ENCODE results near the gene E2F3.
A peak's percentile ranks its signal among the peaks of the same experiment; 100 is the strongest.
"Not testable (repeated sequence)": the region's sequence is repeated elsewhere in the genome, so short reads cannot be mapped to it uniquely, and the experiment has no call there.

Gene E2F3

DNA sequence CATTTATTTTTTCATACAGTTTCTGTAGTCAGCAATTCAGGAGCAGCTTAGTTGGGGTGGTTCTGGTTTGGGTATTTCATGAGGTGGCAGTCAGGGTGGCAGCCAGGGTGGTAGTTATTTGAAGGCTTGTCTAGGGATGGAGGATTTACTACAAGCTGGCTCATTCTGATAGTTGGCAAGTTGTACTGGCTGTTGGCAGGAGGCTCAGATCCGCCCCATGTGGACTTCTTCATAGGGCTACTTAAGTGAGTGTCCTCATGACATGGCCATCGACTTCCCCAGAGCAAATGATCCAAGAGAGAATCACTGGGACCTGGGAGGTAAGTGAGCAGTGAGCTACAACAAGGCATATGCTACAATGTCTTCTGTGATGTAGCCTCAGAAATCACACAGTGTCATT is 110.2 kb downstream of the E2F3 start:
- DNase-seq (ENCODE audit: insufficient read length, low spot score) (no peak), FAIRE-seq (no peak)
- TF ChIP-seq, protein P1, sequence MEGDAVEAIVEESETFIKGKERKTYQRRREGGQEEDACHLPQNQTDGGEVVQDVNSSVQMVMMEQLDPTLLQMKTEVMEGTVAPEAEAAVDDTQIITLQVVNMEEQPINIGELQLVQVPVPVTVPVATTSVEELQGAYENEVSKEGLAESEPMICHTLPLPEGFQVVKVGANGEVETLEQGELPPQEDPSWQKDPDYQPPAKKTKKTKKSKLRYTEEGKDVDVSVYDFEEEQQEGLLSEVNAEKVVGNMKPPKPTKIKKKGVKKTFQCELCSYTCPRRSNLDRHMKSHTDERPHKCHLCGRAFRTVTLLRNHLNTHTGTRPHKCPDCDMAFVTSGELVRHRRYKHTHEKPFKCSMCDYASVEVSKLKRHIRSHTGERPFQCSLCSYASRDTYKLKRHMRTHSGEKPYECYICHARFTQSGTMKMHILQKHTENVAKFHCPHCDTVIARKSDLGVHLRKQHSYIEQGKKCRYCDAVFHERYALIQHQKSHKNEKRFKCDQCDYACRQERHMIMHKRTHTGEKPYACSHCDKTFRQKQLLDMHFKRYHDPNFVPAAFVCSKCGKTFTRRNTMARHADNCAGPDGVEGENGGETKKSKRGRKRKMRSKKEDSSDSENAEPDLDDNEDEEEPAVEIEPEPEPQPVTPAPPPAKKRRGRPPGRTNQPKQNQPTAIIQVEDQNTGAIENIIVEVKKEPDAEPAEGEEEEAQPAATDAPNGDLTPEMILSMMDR (IDR thresholded peaks at IDR 0.05; ENCODE audit: insufficient read depth, missing control alignments) = no peak

GRCh38 chr6:20525208-20525607 is 123.5 kb downstream of the E2F3 start:
- FAIRE-seq; DNase-seq (ENCODE audit: insufficient read length, low spot score): not testable (repeated sequence)

GRCh38 chr6:20529086-20529448 is 127.4 kb downstream of the E2F3 start:
- FAIRE-seq; DNase-seq (ENCODE audit: insufficient read length, low spot score): not testable (repeated sequence)
- TF ChIP-seq, protein P1 (IDR thresholded peaks at IDR 0.05; ENCODE audit: insufficient read depth, missing control alignments) = peak; percentile 44

DNA sequence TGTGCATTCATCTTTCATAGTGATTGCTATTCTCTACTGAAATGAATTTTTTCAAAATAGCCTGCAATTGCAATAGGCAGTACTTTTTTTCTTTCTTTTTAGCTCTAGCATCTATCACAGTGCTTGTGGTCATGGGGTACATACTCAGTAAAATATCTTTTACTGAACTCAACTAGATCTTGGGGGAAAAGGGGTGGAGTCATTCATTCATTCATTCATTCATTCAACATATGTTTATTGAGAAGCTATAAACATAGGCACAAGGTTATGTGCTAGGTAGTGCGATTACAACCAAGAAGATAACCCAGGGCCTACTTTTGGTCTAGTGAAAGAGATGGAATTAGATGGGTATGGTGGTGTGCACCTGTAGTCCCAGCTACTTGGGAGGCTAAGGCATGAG is 131.2 kb downstream of the E2F3 start:
- TF ChIP-seq, protein P1 (IDR thresholded peaks at IDR 0.05; ENCODE audit: insufficient read depth, missing control alignments) = no peak
- DNase-seq (ENCODE audit: insufficient read length, low spot score) (no peak), FAIRE-seq (no peak)

DNA sequence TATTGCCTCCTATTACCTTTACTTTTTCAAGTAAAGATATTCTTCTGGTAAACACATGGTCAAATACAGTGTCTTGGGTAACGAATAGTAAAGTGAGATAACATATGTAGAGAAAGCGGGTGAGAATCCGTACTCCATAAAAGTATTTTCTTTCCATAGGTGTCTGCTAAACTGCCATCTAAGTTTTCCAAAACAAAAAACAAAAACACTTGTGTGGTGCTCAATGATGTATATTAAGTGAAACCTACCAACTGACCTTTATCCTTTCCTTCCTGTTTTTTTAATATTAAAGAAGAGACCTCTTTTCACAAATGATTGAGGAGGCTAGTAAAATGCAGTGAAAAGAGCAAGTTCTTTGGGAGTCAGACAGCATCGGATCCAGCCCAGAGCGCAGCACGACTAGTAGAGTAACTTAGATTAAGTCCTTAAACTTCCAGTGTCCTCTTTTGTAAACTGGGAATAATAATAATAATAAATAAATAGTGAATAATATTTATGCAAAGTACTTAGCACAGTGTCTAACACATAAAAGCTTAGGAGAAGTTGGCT is 132.1 kb downstream of the E2F3 start:
- no peak for FAIRE-seq
- no peak for DNase-seq (ENCODE audit: insufficient read length, low spot score)
- TF ChIP-seq, protein P1 (IDR thresholded peaks at IDR 0.05; ENCODE audit: insufficient read depth, missing control alignments) = no peak

DNA sequence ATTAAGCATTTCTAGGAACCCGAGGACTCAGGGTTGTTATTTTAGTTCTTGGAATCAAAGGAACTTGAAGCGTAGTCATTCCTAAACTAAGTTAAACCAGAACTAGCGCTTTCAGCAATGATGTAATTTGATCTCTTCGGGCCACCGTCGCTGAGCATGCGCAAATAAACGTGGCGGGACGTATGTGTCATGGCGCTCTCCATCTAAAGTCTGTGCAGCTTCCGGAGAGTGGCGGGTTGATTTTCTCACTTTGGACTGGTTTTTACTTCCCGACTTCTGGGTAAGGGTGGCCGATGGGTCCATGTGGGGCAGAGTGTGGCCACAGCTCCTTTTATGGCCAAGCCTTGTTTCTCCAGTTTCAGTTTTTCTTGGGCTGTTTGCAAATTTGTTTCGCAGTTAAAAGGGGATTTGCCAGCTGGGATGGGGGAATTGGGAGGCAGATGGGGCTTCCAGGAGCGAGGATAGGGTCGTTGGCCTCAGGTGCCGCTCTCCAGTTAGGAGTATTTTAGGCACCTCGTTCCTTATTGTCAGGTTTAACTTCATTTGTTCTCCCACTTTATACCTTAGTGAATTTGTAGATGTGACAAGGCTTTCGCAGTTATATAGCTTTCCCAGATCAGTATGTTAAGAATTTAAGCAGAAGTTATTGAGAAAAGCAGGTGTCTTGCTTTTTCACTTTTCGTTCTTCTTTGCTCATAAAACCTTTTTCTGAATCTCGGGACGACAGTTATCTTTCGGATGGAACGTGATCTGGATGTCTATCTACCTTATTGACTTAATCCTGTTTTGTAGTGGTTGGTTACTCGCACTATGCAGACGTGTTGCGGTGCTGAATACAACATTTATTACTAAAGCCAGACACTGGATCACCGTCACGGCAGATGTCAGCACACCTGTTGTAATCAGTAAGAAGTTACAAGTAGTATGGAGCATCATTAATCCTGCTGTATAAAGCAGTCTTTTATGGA is 132.9 kb downstream of the E2F3 start, which contains the start of gene CDKAL1:
TSS of gene CDKAL1 (plus strand) at position 163 of the 968 bp plus-strand sequence. CDS start 11,894 bp downstream, outside the sequence.
- FAIRE-seq = peak; percentile 70
- TF ChIP-seq, protein P1 (IDR thresholded peaks at IDR 0.05; ENCODE audit: insufficient read depth, missing control alignments) = no peak
- no peak for DNase-seq (ENCODE audit: insufficient read length, low spot score)

DNA sequence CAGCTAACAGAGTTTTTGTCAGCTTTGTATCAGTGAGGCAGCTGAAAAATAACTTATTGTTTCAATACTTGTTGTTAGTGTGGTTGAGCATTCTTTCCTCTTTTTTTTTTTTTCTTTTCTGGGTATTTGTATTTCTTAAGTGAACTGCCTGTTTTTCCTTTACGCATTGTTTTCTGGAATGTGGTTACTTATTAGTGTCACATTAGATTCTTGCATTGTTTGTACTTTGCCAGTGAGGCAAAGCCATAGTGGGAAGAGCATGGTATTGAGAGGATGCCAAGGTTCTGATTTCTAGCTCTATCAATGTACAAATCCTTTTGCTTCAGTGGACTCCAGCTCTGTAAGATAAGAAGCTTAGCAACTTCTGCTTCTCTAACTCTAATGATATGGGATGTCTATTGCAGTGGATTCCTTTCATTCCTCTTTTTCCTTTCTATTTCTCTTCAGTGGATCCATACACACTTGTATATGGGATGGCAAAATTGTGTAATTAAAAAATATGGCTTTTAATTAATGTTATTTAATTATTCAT is 136.5 kb downstream of the E2F3 start:
- TF ChIP-seq, protein P1 (IDR thresholded peaks at IDR 0.05; ENCODE audit: insufficient read depth, missing control alignments) = no peak
- DNase-seq (ENCODE audit: insufficient read length, low spot score) (no peak), FAIRE-seq (peak; percentile 73)
